GM12872 (cell line): ENCODE results near the gene CEBPB.
A peak's percentile ranks its signal among the peaks of the same experiment; 100 is the strongest.

Experiments
- TF ChIP-seq, protein P1 (sequence below): IDR thresholded peaks from 3 replicates; pipeline ENCODE4 v1.5.1; 2011; ENCODE audit warnings: low read depth, mild to moderate bottlenecking, low read length, moderate library complexity; ENCODE audit not compliant: insufficient read depth

Gene CEBPB

DNA sequence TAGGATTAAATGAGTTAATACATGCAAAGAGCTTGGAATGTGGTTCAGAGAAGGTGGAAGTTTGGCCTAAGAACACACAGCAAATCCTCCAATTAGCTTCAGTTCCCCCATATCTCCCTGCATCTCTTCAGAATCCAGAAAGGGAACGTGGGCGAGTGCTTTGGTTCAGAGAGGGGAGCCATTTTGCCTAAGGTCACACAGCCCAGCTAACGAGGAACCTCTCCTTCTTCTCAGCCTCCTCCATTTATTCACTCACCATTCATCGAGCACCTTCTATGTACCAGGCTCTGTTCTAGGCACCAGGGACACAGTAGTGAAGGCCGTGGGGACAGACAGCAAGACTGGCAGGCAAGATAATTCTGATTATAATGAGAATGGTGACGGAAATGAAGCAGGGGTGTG lies 2.3 kb upstream of the CEBPB start:
- TF ChIP-seq, protein P1, sequence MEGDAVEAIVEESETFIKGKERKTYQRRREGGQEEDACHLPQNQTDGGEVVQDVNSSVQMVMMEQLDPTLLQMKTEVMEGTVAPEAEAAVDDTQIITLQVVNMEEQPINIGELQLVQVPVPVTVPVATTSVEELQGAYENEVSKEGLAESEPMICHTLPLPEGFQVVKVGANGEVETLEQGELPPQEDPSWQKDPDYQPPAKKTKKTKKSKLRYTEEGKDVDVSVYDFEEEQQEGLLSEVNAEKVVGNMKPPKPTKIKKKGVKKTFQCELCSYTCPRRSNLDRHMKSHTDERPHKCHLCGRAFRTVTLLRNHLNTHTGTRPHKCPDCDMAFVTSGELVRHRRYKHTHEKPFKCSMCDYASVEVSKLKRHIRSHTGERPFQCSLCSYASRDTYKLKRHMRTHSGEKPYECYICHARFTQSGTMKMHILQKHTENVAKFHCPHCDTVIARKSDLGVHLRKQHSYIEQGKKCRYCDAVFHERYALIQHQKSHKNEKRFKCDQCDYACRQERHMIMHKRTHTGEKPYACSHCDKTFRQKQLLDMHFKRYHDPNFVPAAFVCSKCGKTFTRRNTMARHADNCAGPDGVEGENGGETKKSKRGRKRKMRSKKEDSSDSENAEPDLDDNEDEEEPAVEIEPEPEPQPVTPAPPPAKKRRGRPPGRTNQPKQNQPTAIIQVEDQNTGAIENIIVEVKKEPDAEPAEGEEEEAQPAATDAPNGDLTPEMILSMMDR = no peak

GRCh38 chr20:50188879-50189680 lies 1.6 kb upstream of the CEBPB start:
- TF ChIP-seq, protein P1 = no peak

DNA sequence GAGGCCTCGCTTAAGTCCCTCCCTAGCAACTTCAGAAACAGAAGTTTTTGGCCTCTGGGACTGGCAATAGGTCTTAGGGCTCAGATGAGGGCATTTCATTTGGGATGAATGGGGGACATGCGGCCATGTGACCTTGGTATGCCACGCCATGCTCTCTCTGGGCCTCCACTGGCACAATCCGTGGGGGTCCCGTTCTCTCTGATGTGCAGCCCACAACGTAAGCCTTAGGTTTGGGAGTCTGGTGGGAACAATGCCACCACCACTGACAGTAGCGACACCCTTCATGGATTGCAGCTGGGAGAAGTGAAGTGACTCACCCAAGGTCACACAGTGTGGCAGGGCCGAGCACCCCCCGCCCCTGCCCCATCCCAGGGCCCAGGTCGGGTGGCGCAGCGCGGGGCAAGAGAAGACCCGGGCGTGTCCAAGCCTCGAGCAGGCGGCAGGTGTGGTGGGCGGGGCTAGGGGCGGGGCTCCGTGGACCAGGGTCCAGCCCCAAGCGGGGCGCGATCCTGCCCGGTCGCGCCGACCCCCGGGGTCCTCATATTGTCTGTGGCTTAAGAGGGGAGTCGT lies 864 bp upstream of the CEBPB start:
- TF ChIP-seq, protein P1 = no peak

- TF ChIP-seq, protein P1 = no peak
Measured at GRCh38 chr20:50191065-50191543, 474 bp downstream of the CEBPB start.

- TF ChIP-seq, protein P1 = peak; percentile 50; the same call in 2 of the 3 replicates
Measured at GRCh38 chr20:50191544-50192363, 1.1 kb downstream of the CEBPB start.

GRCh38 chr20:50192364-50193198 lies 2.0 kb downstream of the CEBPB start:
- TF ChIP-seq, protein P1 = no peak
